Activated naive CD8-positive, alpha-beta T cell (primary cell): ENCODE data around the gene ZNF491.
"Not testable (repeated sequence)": the region's sequence is repeated elsewhere in the genome, so short reads cannot be mapped to it uniquely, and the experiment has no call there.

Experiments used
- H3K27ac Mint-ChIP-seq: one replicate; pipeline ENCODE4 v1.8.0; 2021; ENCODE audit warnings: mixed read lengths
- H3K27me3 Mint-ChIP-seq: one replicate; pipeline ENCODE4 v1.8.0; 2021; ENCODE audit warnings: mixed read lengths
- H3K36me3 Mint-ChIP-seq: one replicate; pipeline ENCODE4 v1.8.0; 2021; ENCODE audit warnings: mixed read lengths
- H3K4me1 Mint-ChIP-seq: one replicate; pipeline ENCODE4 v1.8.0; 2021; ENCODE audit warnings: low read depth, mixed read lengths
- H3K4me3 Mint-ChIP-seq: one replicate; pipeline ENCODE4 v1.8.0; 2021; ENCODE audit warnings: mild to moderate bottlenecking, mixed read lengths
- H3K9me3 Mint-ChIP-seq: one replicate; pipeline ENCODE4 v1.8.0; 2021; ENCODE audit warnings: low read depth, mixed read lengths

ZNF491 gene

DNA sequence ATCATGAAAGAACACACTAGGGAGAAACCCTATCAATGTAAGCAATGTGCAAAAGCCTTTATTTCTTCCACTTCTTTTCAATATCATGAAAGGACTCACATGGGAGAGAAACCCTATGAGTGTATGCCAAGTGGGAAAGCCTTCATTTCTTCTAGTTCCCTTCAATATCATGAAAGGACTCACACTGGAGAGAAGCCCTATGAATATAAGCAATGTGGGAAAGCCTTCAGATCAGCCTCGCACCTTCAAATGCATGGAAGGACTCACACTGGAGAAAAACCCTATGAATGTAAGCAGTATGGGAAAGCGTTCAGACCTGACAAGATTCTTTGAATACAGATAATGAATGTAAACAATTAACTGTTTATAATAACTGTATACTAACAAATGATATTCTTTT is 35.2 kb downstream of the ZNF491 start:
- no peak overlapping the region for H3K4me3 Mint-ChIP-seq
- H3K27ac Mint-ChIP-seq, result no peak overlapping the region
- H3K27me3 Mint-ChIP-seq, result no peaks in the 10 kb centered on the region
- peaks cover 21% of the 10 kb centered on the region for H3K9me3 Mint-ChIP-seq
- H3K4me1 Mint-ChIP-seq, result no peaks in the 10 kb centered on the region
- H3K36me3 Mint-ChIP-seq, result peaks cover 50% of the 10 kb centered on the region

DNA sequence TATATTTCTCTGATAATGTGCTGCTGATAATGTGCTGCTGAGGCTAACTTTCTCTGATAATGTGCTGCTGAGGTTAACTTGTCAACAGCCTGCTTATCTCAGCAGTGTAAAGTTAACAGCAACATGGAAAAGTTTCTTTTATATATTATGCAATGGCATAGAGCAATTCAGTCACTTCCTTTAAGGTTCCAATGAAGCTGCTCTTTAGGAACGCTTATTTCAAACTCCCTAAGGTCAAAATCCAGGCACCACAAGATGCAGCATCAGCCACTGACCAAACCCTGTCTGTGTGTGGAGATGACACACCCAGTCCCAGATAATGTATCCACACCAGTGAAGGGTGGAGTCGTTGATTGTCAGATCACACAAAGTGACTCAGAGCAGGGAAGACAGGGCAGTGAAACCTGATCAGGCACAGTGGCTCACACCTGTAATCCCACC is 37.3 kb downstream of the ZNF491 start:
- not testable (repeated sequence) for H3K4me3 Mint-ChIP-seq, H3K27ac Mint-ChIP-seq, H3K4me1 Mint-ChIP-seq, H3K27me3 Mint-ChIP-seq
- Mint-ChIP-seq H3K9me3 (peaks cover 25% of the 10 kb centered on the region), H3K36me3 (peaks cover 42% of the 10 kb centered on the region)

DNA sequence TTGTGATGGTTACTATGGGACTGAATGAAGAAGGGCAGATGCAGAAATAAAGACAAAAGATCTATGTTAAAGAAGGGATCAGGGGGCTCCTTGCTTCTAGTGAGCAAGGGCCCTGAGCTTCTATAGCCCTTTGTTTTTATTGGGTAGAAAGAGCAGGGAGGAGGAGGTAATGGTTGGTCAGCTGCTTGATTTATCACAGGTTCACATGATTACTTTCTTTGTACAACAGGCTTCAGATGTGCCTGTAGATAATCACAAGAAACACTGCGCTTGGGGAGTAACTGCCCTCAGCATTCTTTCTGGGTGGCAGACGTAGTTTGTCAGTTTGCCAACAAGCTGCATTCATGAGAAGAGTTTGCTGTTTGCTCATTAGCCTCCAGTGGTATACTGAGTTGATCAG is 45.4 kb downstream of the ZNF491 start:
- peaks cover 4% of the 10 kb centered on the region for H3K9me3 Mint-ChIP-seq
- no peak overlapping the region for H3K4me3 Mint-ChIP-seq
- H3K27ac Mint-ChIP-seq, result no peak overlapping the region
- peaks cover 6% of the 10 kb centered on the region for H3K36me3 Mint-ChIP-seq
- H3K27me3 Mint-ChIP-seq, result no peaks in the 10 kb centered on the region
- H3K4me1 Mint-ChIP-seq, result peaks cover 8% of the 10 kb centered on the region

DNA sequence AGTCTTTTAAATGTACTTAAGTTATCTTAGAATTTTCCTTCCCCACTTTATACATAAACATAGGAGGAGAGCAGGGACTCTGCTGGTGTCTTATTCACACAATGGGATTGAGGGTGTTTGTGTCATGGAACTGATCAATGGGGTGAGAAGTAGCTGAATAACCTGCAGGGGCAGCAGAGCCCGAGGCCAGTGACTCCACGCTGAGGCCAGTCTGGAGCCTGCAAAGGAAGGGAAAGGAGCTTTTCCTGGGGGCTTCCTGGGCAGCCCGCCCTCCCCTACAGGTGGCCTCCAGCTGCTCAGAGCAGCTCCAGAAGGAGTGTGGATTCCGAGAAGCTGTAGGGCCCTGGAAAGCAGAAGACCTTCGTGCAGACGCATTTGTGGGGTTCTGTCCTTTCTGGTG is 49.3 kb downstream of the ZNF491 start:
- H3K4me1 Mint-ChIP-seq, result peaks cover 30% of the 10 kb centered on the region

DNA sequence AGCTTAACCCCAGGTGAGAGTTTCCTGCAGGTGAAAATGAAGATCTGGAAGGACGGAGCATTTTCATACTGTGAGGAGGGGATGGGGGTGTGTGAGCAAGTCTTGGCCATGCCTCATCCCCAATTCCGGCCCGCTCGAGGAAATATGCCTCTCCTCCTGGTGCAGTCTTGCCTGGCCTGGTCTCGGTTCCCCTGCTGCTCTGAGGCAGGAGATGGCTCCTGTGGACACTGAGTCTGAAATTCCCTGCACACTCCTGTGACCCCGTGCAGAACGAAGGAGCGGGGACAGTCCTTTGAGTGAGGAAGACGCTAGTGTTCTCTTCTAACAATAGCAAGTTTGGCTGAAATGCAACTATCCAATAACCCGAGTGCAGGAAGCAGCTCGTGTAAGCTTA is 49.9 kb downstream of the ZNF491 start:
- H3K27ac Mint-ChIP-seq, result peak overlapping the region; percentile 75
- peaks cover 12% of the 10 kb centered on the region for H3K36me3 Mint-ChIP-seq
- H3K27me3 Mint-ChIP-seq, result no peaks in the 10 kb centered on the region
- H3K4me1 Mint-ChIP-seq, result peaks cover 30% of the 10 kb centered on the region
- no peaks in the 10 kb centered on the region for H3K9me3 Mint-ChIP-seq
- H3K4me3 Mint-ChIP-seq, result peak overlapping the region; percentile 92

More for the DNA sequence above, 49.3 kb downstream of the ZNF491 start:
- peaks cover 11% of the 10 kb centered on the region for H3K36me3 Mint-ChIP-seq
- not testable (repeated sequence) for H3K9me3 Mint-ChIP-seq, H3K27me3 Mint-ChIP-seq, H3K27ac Mint-ChIP-seq
- H3K4me3 Mint-ChIP-seq, result peak overlapping the region; percentile 92

DNA sequence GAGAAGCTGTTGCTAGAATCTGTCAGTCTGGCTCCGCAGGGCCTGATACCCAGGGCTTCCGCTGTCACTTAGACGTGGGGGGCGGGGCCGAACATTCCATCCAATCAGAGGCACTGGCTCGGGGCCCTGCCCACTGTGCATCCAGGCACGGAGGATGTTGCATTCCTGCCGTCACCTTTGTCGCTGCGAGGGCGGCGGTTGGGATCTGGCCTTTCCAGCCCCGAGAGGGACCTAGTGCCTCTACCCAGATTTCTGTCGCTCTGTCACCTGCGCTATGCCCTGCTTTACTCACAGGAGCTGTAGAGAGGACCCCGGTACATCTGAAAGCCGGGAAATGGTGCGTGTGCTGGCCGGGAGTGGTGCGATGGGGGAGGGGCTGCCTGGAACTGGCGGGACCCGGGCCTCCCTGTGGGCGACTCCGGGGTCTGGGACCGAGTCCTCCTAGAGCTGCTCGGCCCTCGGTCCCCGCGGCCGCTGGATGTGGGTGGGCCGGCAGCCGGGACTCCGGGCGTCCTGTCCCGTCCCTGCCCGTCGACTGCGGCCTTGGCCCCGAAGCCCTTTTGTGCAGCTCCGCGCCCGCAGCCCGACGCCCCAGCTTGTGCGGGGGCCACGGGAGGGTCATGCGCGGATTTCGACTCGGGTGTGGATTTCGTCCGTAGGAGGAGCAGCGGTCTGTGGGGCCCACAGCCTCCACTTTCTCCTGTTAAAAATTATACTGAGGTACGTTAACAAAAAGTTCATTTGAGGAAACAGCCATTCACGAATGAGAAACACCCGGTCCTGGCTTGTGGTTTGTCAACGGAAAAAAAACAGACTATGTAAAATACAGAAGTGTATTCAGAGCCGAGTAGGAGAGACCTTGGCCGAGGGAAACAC is 50.5 kb downstream of the ZNF491 start, which contains the start of gene ZNF439:
ZNF439 (plus strand) TSS at position 133 of the 876 bp plus-strand sequence; CDS start at position 275, 142 bp downstream.
- Mint-ChIP-seq H3K27me3 (no peaks in the 10 kb centered on the region), H3K4me3 (peak within 1 kb of the TSS; percentile 92), H3K36me3 (peaks cover 12% of the 10 kb centered on the region)

DNA sequence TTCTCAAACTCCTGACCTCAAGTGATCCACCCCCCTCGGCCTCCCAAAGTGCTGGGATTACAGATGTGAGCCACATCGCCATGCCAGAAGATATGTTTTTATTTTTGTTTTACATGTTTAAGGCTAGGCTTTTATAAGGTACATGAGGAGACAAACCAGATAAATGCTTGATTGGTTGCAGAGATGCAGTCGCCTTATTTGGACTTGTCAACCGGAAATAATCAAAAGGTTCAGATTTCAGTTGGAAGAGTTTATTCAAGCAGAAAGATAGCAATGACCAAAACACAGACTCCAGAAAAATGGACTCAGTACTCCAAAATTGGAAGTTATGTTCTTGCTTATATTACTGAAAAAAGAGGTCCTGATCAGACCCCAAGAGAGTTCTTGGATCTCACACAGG is 52.0 kb downstream of the ZNF491 start:
- Mint-ChIP-seq H3K36me3 (peaks cover 20% of the 10 kb centered on the region), H3K4me3 (peak overlapping the region; percentile 92), H3K4me1 (peaks cover 30% of the 10 kb centered on the region)
- H3K27me3 Mint-ChIP-seq, H3K9me3 Mint-ChIP-seq, H3K27ac Mint-ChIP-seq: not testable (repeated sequence)

More for the DNA sequence above, 50.5 kb downstream of the ZNF491 start, which contains the start of gene ZNF439:
- H3K27ac Mint-ChIP-seq, result peak within 1 kb of the TSS; percentile 83
- H3K4me1 Mint-ChIP-seq, result peaks cover 30% of the 10 kb centered on the region
- no peaks in the 10 kb centered on the region for H3K9me3 Mint-ChIP-seq

DNA sequence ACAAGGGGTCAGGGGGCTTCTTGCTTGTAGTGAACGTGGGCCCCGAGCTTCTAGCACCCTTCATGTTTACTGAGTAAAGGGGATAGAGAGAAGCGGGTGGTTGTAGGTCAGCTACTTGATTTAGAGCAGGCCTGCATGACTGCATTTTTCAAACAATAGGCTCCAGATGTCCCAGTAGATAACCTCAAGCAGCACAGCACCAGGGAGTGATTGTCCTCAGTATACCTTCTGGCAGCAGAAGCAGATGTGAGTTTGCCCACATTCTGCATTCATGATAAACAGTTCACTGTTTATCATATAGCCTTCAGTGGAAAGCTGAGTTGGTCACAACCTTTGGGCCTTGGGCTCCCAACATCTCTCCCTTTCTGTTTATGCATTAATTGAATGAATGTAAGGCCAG is 55.0 kb downstream of the ZNF491 start:
- peaks cover 29% of the 10 kb centered on the region for H3K4me1 Mint-ChIP-seq
- no peaks in the 10 kb centered on the region for H3K27me3 Mint-ChIP-seq
- H3K9me3 Mint-ChIP-seq, result peaks cover 4% of the 10 kb centered on the region
- H3K36me3 Mint-ChIP-seq, result peaks cover 46% of the 10 kb centered on the region
- no peak overlapping the region for H3K4me3 Mint-ChIP-seq
- H3K27ac Mint-ChIP-seq, result no peak overlapping the region

DNA sequence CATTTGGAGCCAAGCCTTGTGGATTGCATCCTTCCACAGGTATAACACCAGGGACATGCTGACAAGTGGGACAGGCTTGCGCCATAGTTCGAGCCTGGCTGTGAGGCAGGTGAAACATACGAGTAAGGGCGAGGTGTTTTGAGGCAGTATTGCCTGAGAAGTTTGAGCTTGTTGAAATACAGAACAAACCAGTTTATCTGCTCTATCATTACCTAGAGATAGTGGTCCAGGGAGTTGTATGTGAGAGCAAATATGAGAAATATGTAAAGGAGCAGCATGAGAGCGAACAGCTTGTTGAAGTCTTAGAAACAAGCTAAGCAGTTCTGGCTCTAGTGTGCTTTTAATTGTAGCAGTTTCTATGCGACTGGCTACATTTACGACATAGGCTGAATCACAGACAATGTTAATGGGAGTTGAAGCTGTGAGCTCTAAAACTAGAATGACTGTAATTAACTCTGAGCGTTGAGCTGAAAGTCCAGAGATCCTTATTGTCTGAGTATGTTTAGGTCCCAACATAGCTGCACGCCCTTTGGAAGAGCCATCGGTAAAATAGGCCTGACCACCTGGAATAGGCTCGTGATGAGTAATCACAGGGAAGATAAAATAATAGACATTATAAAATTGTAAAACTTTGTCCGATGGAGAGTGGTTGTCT is 58.4 kb downstream of the ZNF491 start:
- H3K4me1 Mint-ChIP-seq, result peaks cover 6% of the 10 kb centered on the region
- peaks cover 5% of the 10 kb centered on the region for H3K9me3 Mint-ChIP-seq
- H3K27me3 Mint-ChIP-seq, result no peaks in the 10 kb centered on the region
- H3K27ac Mint-ChIP-seq, result no peak overlapping the region
- peaks cover 62% of the 10 kb centered on the region for H3K36me3 Mint-ChIP-seq
- H3K4me3 Mint-ChIP-seq, result no peak overlapping the region
